Right lobe of liver (tissue), 4 donors: ENCODE results near the gene ST6GALNAC4.

ENCODE experiments used
- POLR2A ChIP-seq: fragments of 450-650 bp; IDR thresholded peaks from one replicate; pipeline ENCODE4 v1.6.1; 2017; ENCODE audit warnings: antibody characterized with exemption, mild to moderate bottlenecking
- TF ChIP-seq, protein P1 (sequence below), 4 donors: fragments of 200-600 bp in 3 of 4; fragments of 450-650 bp in 1 of 4; IDR thresholded peaks; one replicate each; pipeline versions ENCODE4 v1.5.1 to v1.8.0; 2016 to 2022; ENCODE audit warnings: antibody characterized with exemption in 4 of 4, mild to moderate bottlenecking in 2 of 4
- donor health status: DM: no; HTN: no; CAD: no.
- donor health status: DM: no; HTN: no; CAD: no.
- donor health status: DM: no; HTN: yes; CAD: no.

DNA sequence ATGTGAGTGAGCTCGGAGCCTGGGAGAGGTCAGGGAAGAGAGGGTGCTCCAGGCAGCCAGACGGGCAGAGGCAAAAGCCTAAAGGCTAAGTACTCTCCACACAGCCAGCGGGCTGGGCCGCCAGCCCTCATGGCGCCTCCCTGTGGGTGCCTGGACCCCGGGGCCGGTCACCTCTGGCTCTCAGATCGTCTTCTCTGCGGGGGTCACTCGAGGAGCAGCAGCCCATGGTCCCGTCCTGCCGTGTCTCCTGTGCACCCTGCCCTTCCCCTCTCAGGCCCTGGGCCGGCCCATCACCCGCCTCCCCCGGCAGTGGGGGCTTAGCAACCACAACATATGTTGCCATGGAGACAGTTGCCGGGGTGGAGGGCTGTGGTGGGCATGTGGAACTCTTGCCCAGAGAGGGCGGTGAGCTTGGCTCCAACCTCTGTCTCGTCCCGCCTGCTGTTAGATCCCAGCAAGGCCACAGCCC, 43.6 kb downstream of the ST6GALNAC4 start:
- TF ChIP-seq, protein P1, sequence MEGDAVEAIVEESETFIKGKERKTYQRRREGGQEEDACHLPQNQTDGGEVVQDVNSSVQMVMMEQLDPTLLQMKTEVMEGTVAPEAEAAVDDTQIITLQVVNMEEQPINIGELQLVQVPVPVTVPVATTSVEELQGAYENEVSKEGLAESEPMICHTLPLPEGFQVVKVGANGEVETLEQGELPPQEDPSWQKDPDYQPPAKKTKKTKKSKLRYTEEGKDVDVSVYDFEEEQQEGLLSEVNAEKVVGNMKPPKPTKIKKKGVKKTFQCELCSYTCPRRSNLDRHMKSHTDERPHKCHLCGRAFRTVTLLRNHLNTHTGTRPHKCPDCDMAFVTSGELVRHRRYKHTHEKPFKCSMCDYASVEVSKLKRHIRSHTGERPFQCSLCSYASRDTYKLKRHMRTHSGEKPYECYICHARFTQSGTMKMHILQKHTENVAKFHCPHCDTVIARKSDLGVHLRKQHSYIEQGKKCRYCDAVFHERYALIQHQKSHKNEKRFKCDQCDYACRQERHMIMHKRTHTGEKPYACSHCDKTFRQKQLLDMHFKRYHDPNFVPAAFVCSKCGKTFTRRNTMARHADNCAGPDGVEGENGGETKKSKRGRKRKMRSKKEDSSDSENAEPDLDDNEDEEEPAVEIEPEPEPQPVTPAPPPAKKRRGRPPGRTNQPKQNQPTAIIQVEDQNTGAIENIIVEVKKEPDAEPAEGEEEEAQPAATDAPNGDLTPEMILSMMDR (IDR thresholded peaks at IDR 0.05), result no peak
- TF ChIP-seq POLR2A, result no peak
